Ishikawa (cell line): ENCODE data around the gene PRKCE.

Experiments
- CEBPB ChIP-seq: IDR thresholded peaks from 2 replicates; pipeline ENCODE4 v1.6.1; 2012
- CREB1 ChIP-seq: IDR thresholded peaks from 2 replicates; pipeline ENCODE4 v1.6.1; 2012; ENCODE audit warnings: low read depth
- EGR1 ChIP-seq: IDR thresholded peaks from 2 replicates; pipeline ENCODE4 v1.6.1; 2012
- EP300 ChIP-seq: IDR thresholded peaks from 2 replicates; pipeline ENCODE4 v1.6.1; 2012; ENCODE audit warnings: borderline replicate concordance
- FOXM1 ChIP-seq: IDR thresholded peaks from 2 replicates; pipeline ENCODE4 v1.6.1; 2012; ENCODE audit warnings: low read depth, borderline replicate concordance
- MAX ChIP-seq: IDR thresholded peaks from 2 replicates; pipeline ENCODE4 v1.6.1; 2012
- NFIC ChIP-seq: IDR thresholded peaks from 2 replicates; pipeline ENCODE4 v1.6.1; 2012
- RAD21 ChIP-seq: IDR thresholded peaks from 2 replicates; pipeline ENCODE4 v1.6.1; 2012; ENCODE audit warnings: low read depth
- REST ChIP-seq: IDR thresholded peaks from 2 replicates; pipeline ENCODE4 v1.6.1; 2012; ENCODE audit warnings: low read depth, mild to moderate bottlenecking
- TAF1 ChIP-seq: IDR thresholded peaks from 2 replicates; pipeline ENCODE4 v1.6.1; 2012; ENCODE audit warnings: low read depth, mild to moderate bottlenecking
- TCF12 ChIP-seq: IDR thresholded peaks from 2 replicates; pipeline ENCODE4 v1.6.1; 2012; ENCODE audit warnings: low read depth
- USF1 ChIP-seq: IDR thresholded peaks from 2 replicates; pipeline ENCODE4 v1.6.1; 2012
- YY1 ChIP-seq: IDR thresholded peaks from 2 replicates; pipeline ENCODE4 v1.6.1; 2012; ENCODE audit warnings: low read depth

GRCh38 chr2:45631955-45632354 is 19.5 kb upstream of the PRKCE start:
- TF ChIP-seq USF1 (no peak), REST (no peak), YY1 (no peak), TAF1 (no peak), EP300 (no peak), RAD21 (no peak), MAX (no peak), TCF12 (no peak), NFIC (no peak), CEBPB (no peak), CREB1 (no peak), EGR1 (no peak), FOXM1 (no peak)
